ENCODE measurements around the gene PTPA.
"Not testable (repeated sequence)": the region's sequence is repeated elsewhere in the genome, so short reads cannot be mapped to it uniquely, and the experiment has no call there.

PTPA gene

GRCh38 chr9:129177443-129177790 is 66.2 kb downstream of the PTPA start:
- Mint-ChIP-seq H3K4me3 (peak overlapping the region; percentile 84), H3K9me3 (no peaks in the 10 kb centered on the region), H3K36me3 (ENCODE audit: low read depth) (no peaks in the 10 kb centered on the region), H3K27ac (no peak overlapping the region), H3K27me3 (peaks cover 11% of the 10 kb centered on the region), H3K4me1 (ENCODE audit: low read depth) (peaks cover 13% of the 10 kb centered on the region)

GRCh38 chr9:129177791-129178567 is 66.8 kb downstream of the PTPA start, which contains the start of gene IER5L:
Gene IER5L (minus strand): TSS chr9:129178261. CDS start chr9:129178052, 209 bp downstream.
- no peaks in the 10 kb centered on the region for H3K36me3 Mint-ChIP-seq (ENCODE audit: low read depth)
- peaks cover 13% of the 10 kb centered on the region for H3K4me1 Mint-ChIP-seq (ENCODE audit: low read depth)
- H3K27ac Mint-ChIP-seq, result no peak within 1 kb of the TSS
- H3K4me3 Mint-ChIP-seq, result peak within 1 kb of the TSS; percentile 84
- H3K27me3 Mint-ChIP-seq, result peaks cover 11% of the 10 kb centered on the region
- no peaks in the 10 kb centered on the region for H3K9me3 Mint-ChIP-seq

- H3K36me3 Mint-ChIP-seq (ENCODE audit: low read depth), result no peaks in the 10 kb centered on the region
- H3K4me1 Mint-ChIP-seq (ENCODE audit: low read depth), result peaks cover 13% of the 10 kb centered on the region
- H3K27ac Mint-ChIP-seq, result no peak overlapping the region
- H3K9me3 Mint-ChIP-seq, result no peaks in the 10 kb centered on the region
- H3K4me3 Mint-ChIP-seq, result peak overlapping the region; percentile 26
- peaks cover 7% of the 10 kb centered on the region for H3K27me3 Mint-ChIP-seq
These were observed 67.6 kb downstream of the PTPA start for GRCh38 chr9:129178568-129179382.

GRCh38 chr9:129181246-129181645 is 70.0 kb downstream of the PTPA start:
- Mint-ChIP-seq H3K9me3 (no peaks in the 10 kb centered on the region), H3K4me3 (no peak overlapping the region), H3K27ac (no peak overlapping the region), H3K27me3 (peaks cover 7% of the 10 kb centered on the region), H3K36me3 (ENCODE audit: low read depth) (no peaks in the 10 kb centered on the region), H3K4me1 (ENCODE audit: low read depth) (peaks cover 6% of the 10 kb centered on the region)

- peaks cover 7% of the 10 kb centered on the region for H3K27me3 Mint-ChIP-seq
- H3K36me3 Mint-ChIP-seq (ENCODE audit: low read depth), result no peaks in the 10 kb centered on the region
- H3K9me3 Mint-ChIP-seq, result no peaks in the 10 kb centered on the region
- peaks cover 6% of the 10 kb centered on the region for H3K4me1 Mint-ChIP-seq (ENCODE audit: low read depth)
- no peak overlapping the region for H3K4me3 Mint-ChIP-seq
- no peak overlapping the region for H3K27ac Mint-ChIP-seq
These were observed 70.9 kb downstream of the PTPA start for GRCh38 chr9:129182122-129182521.

GRCh38 chr9:129182625-129183494 is 71.6 kb downstream of the PTPA start:
- no peaks in the 10 kb centered on the region for H3K36me3 Mint-ChIP-seq (ENCODE audit: low read depth)
- peaks cover 6% of the 10 kb centered on the region for H3K4me1 Mint-ChIP-seq (ENCODE audit: low read depth)
- H3K9me3 Mint-ChIP-seq, result no peaks in the 10 kb centered on the region
- no peak overlapping the region for H3K27ac Mint-ChIP-seq
- no peak overlapping the region for H3K4me3 Mint-ChIP-seq
- peaks cover 7% of the 10 kb centered on the region for H3K27me3 Mint-ChIP-seq

- H3K9me3 Mint-ChIP-seq, result no peaks in the 10 kb centered on the region
These were observed 72.4 kb downstream of the PTPA start for GRCh38 chr9:129183495-129184218.

GRCh38 chr9:129184219-129184524 is 73.0 kb downstream of the PTPA start:
- Mint-ChIP-seq H3K36me3 (ENCODE audit: low read depth) (no peaks in the 10 kb centered on the region), H3K9me3 (no peaks in the 10 kb centered on the region), H3K27ac (no peak overlapping the region), H3K4me3 (no peak overlapping the region), H3K27me3 (peaks cover 4% of the 10 kb centered on the region), H3K4me1 (ENCODE audit: low read depth) (peaks cover 3% of the 10 kb centered on the region)

More at GRCh38 chr9:129183495-129184218, 72.4 kb downstream of the PTPA start:
- Mint-ChIP-seq H3K27me3 (peaks cover 7% of the 10 kb centered on the region), H3K4me3 (no peak overlapping the region), H3K4me1 (ENCODE audit: low read depth) (peaks cover 6% of the 10 kb centered on the region), H3K36me3 (ENCODE audit: low read depth) (no peaks in the 10 kb centered on the region), H3K27ac (no peak overlapping the region)

- H3K4me3 Mint-ChIP-seq, result no peak overlapping the region
- H3K9me3 Mint-ChIP-seq, result no peaks in the 10 kb centered on the region
These were observed 73.4 kb downstream of the PTPA start for GRCh38 chr9:129184596-129185122.

GRCh38 chr9:129185402-129185801 is 74.2 kb downstream of the PTPA start:
- H3K27ac Mint-ChIP-seq, result no peak overlapping the region
- H3K27me3 Mint-ChIP-seq, result peaks cover 4% of the 10 kb centered on the region
- H3K36me3 Mint-ChIP-seq (ENCODE audit: low read depth), result no peaks in the 10 kb centered on the region
- H3K4me1 Mint-ChIP-seq (ENCODE audit: low read depth), result peaks cover 3% of the 10 kb centered on the region
- H3K4me3 Mint-ChIP-seq, result no peak overlapping the region
- no peaks in the 10 kb centered on the region for H3K9me3 Mint-ChIP-seq

More at GRCh38 chr9:129184596-129185122, 73.4 kb downstream of the PTPA start:
- no peak overlapping the region for H3K27ac Mint-ChIP-seq
- peaks cover 3% of the 10 kb centered on the region for H3K4me1 Mint-ChIP-seq (ENCODE audit: low read depth)
- H3K27me3 Mint-ChIP-seq, result peaks cover 4% of the 10 kb centered on the region
- no peaks in the 10 kb centered on the region for H3K36me3 Mint-ChIP-seq (ENCODE audit: low read depth)

- Mint-ChIP-seq H3K27ac (no peak overlapping the region), H3K4me3 (no peak overlapping the region), H3K36me3 (ENCODE audit: low read depth) (no peaks in the 10 kb centered on the region), H3K9me3 (no peaks in the 10 kb centered on the region), H3K27me3 (peaks cover 4% of the 10 kb centered on the region), H3K4me1 (ENCODE audit: low read depth) (peaks cover 3% of the 10 kb centered on the region)
These were observed 74.8 kb downstream of the PTPA start for GRCh38 chr9:129185991-129186390.

- Mint-ChIP-seq H3K9me3 (no peaks in the 10 kb centered on the region), H3K27me3 (no peaks in the 10 kb centered on the region), H3K27ac (no peak overlapping the region), H3K4me3 (no peak overlapping the region), H3K36me3 (ENCODE audit: low read depth) (no peaks in the 10 kb centered on the region), H3K4me1 (ENCODE audit: low read depth) (peaks cover 3% of the 10 kb centered on the region)
These were observed 75.8 kb downstream of the PTPA start for GRCh38 chr9:129187042-129187441.

GRCh38 chr9:129189971-129190370 is 78.8 kb downstream of the PTPA start:
- not testable (repeated sequence) for H3K4me1 Mint-ChIP-seq (ENCODE audit: low read depth); H3K36me3 Mint-ChIP-seq (ENCODE audit: low read depth); H3K27ac Mint-ChIP-seq; H3K4me3 Mint-ChIP-seq; H3K27me3 Mint-ChIP-seq; H3K9me3 Mint-ChIP-seq

- Mint-ChIP-seq H3K4me1 (ENCODE audit: low read depth) (no peaks in the 10 kb centered on the region), H3K9me3 (no peaks in the 10 kb centered on the region), H3K27me3 (no peaks in the 10 kb centered on the region), H3K36me3 (ENCODE audit: low read depth) (no peaks in the 10 kb centered on the region), H3K4me3 (no peak overlapping the region), H3K27ac (no peak overlapping the region)
These were observed 80.0 kb downstream of the PTPA start for GRCh38 chr9:129191234-129191633.

Measured in stimulated activated naive CD8-positive, alpha-beta T cell treated with anti-CD3 and anti-CD28 coated beads, Interleukin-15, Interleukin-2, amounts not matched to agents 100 ng/mL and 50 ng/mL, for 24 hours (primary cell).